HAP-1 (cell line): ENCODE data around the gene CCNH.

Source experiments
- DNase-seq, 2 experiments: peaks; one replicate each; pipeline ENCODE4 v3.0.0-alpha.2; 2016 to 2020; ENCODE audit warnings: low spot score in 2 of 2
- H3K27me3 ChIP-seq: fragments of 250-450 bp; sonication (Bioruptor Pico); 2 replicates; pipeline ENCODE4 v1.5.1; 2020; ENCODE audit warnings: low read depth, mild to moderate bottlenecking, moderate library complexity
- H3K36me3 ChIP-seq: fragments of 250-450 bp; sonication (Bioruptor Pico); replicated peaks from 2 replicates; pipeline ENCODE4 v1.5.1; 2020; ENCODE audit warnings: mild to moderate bottlenecking
- H3K4me1 ChIP-seq: fragments of 250-450 bp; sonication (Bioruptor Pico); 2 replicates; pipeline ENCODE4 v1.5.1; 2020; ENCODE audit warnings: mild to moderate bottlenecking
- H3K4me3 ChIP-seq: fragments of 250-450 bp; sonication (Bioruptor Pico); 2 replicates; pipeline ENCODE4 v1.5.1; 2020; ENCODE audit warnings: mild to moderate bottlenecking, moderate library complexity
- H3K9me3 ChIP-seq: fragments of 250-450 bp; sonication (Bioruptor Pico); 2 replicates; pipeline ENCODE4 v1.5.1; 2020; ENCODE audit warnings: mild to moderate bottlenecking, moderate library complexity
- in situ Hi-C: fragments of 300-500 bp; cut with MboI; formaldehyde crosslinking; loops from 3 replicates; pipeline ENCODE4 v1.14.3; 2020; ENCODE audit warnings: low sequenced_read_pairs, inconsistent platforms, mixed read lengths

The CCNH gene

GRCh38 chr5:87394411-87395165 lies 18.1 kb downstream of the CCNH start:
- no peaks in the 10 kb centered on the region for H3K9me3 ChIP-seq
- no peaks in the 10 kb centered on the region for H3K27me3 ChIP-seq
- DNase-seq: no peak
- in situ Hi-C loops: no loop called here
- no peaks in the 10 kb centered on the region for H3K4me1 ChIP-seq
- peaks cover 90% of the 10 kb centered on the region for H3K36me3 ChIP-seq
- no peak overlapping the region for H3K4me3 ChIP-seq

DNA sequence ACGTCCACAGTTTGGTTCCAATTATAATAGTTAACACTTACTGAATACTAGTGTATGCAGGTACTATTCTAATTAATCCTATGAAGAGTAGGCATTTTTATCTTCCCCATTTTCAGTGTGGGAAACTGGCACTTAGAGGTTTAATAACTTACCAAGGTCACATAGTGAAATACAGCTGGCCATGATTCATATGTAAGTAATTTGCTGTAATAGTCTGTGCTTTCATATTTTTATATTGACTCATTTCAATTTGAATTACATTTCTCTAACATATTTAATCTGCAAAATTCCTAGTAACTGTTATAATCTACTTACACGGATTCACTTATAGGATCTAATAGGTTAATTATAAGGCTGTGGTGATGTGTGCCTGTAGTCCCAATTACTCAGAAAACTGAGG lies 19.4 kb downstream of the CCNH start:
- H3K36me3 ChIP-seq: peaks cover 87% of the 10 kb centered on the region
- H3K27me3 ChIP-seq: no peaks in the 10 kb centered on the region
- in situ Hi-C loops: no loop called here
- no peaks in the 10 kb centered on the region for H3K9me3 ChIP-seq
- no peak overlapping the region for H3K4me3 ChIP-seq
- H3K4me1 ChIP-seq: no peaks in the 10 kb centered on the region
- no peak for DNase-seq

GRCh38 chr5:87392801-87393200 lies 19.9 kb downstream of the CCNH start:
- Histone ChIP-seq H3K4me1 (no peaks in the 10 kb centered on the region), H3K9me3 (no peaks in the 10 kb centered on the region), H3K36me3 (peaks cover 87% of the 10 kb centered on the region), H3K4me3 (no peak overlapping the region), H3K27me3 (no peaks in the 10 kb centered on the region)
- no peak for DNase-seq
- in situ Hi-C loops: no loop called here

DNA sequence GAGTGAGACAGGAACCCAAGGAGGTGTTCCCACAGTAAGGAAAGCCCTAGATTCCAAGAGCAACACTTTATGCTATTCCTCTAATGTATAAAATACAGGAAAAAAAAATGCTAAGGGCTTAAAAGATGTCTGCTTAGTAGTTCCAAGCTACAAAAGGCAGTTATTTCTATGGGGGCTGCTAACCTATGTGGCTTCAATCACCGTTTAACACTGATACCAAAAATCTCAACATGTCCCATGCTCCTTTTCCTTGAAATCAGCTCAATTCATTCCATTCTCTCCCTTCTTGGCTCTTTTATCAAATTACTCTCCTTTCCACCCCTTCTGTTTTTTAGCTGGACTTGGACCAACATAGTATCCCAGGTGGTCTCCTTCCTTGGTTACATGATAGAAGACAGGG lies 20.6 kb downstream of the CCNH start:
- no peaks in the 10 kb centered on the region for H3K9me3 ChIP-seq
- no peaks in the 10 kb centered on the region for H3K27me3 ChIP-seq
- no peaks in the 10 kb centered on the region for H3K4me1 ChIP-seq
- peaks cover 87% of the 10 kb centered on the region for H3K36me3 ChIP-seq
- in situ Hi-C loops: no loop called here
- H3K4me3 ChIP-seq: no peak overlapping the region
- no peak for DNase-seq

GRCh38 chr5:87390576-87391199 lies 22.0 kb downstream of the CCNH start:
- Histone ChIP-seq H3K27me3 (no peaks in the 10 kb centered on the region), H3K36me3 (peaks cover 88% of the 10 kb centered on the region), H3K4me1 (no peaks in the 10 kb centered on the region), H3K4me3 (no peak overlapping the region), H3K9me3 (no peaks in the 10 kb centered on the region)
- no peak for DNase-seq
- in situ Hi-C loops: no loop called here

DNA sequence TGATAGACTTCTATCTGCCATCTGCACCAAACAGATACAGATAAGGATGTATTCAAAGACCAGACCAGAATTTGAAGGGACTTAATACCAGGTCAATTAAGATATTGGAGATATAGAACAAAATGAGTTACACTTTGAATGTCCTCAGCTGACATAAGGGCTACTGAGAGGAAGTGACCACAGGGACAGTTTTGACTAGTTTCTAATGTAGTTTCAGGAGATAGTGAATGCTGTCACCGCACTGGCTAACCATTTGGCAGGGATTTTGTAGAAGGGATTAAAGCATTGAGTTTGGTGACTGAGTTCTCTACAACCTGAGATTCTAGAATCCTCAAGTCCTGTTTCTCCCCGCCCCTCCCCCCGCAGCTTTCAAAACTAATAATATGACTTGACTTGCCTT lies 22.7 kb downstream of the CCNH start:
- no peaks in the 10 kb centered on the region for H3K27me3 ChIP-seq
- no peak for DNase-seq
- no peak overlapping the region for H3K4me3 ChIP-seq
- in situ Hi-C loops: no loop called here
- H3K36me3 ChIP-seq: peaks cover 86% of the 10 kb centered on the region
- no peaks in the 10 kb centered on the region for H3K4me1 ChIP-seq
- H3K9me3 ChIP-seq: no peaks in the 10 kb centered on the region

- Histone ChIP-seq H3K4me1 (no peaks in the 10 kb centered on the region), H3K27me3 (no peaks in the 10 kb centered on the region), H3K36me3 (peaks cover 80% of the 10 kb centered on the region), H3K9me3 (no peaks in the 10 kb centered on the region), H3K4me3 (no peak overlapping the region)
- in situ Hi-C loops: no loop called here
- no peak for DNase-seq
Measured at GRCh38 chr5:87389296-87390034, 23.3 kb downstream of the CCNH start.

- Histone ChIP-seq H3K9me3 (no peaks in the 10 kb centered on the region), H3K4me3 (no peak overlapping the region), H3K36me3 (peaks cover 67% of the 10 kb centered on the region), H3K4me1 (no peaks in the 10 kb centered on the region), H3K27me3 (no peaks in the 10 kb centered on the region)
- DNase-seq: no peak
- in situ Hi-C loops: no loop called here
Measured at GRCh38 chr5:87388129-87388528, 24.6 kb downstream of the CCNH start.

GRCh38 chr5:87385802-87386201 lies 26.9 kb downstream of the CCNH start:
- in situ Hi-C loops: no loop called here
- Histone ChIP-seq H3K4me3 (no peak overlapping the region), H3K36me3 (peaks cover 50% of the 10 kb centered on the region)

GRCh38 chr5:87383216-87383615 lies 29.5 kb downstream of the CCNH start:
- Histone ChIP-seq H3K4me1 (no peaks in the 10 kb centered on the region), H3K36me3 (peaks cover 38% of the 10 kb centered on the region), H3K4me3 (no peak overlapping the region), H3K9me3 (no peaks in the 10 kb centered on the region), H3K27me3 (no peaks in the 10 kb centered on the region)
- in situ Hi-C loops: no loop called here
- no peak for DNase-seq

More at GRCh38 chr5:87385802-87386201, 26.9 kb downstream of the CCNH start:
- DNase-seq: no peak
- Histone ChIP-seq H3K27me3 (no peaks in the 10 kb centered on the region), H3K4me1 (no peaks in the 10 kb centered on the region), H3K9me3 (no peaks in the 10 kb centered on the region)

GRCh38 chr5:87382224-87382623 lies 30.5 kb downstream of the CCNH start:
- no peak overlapping the region for H3K4me3 ChIP-seq
- H3K9me3 ChIP-seq: no peaks in the 10 kb centered on the region
- H3K36me3 ChIP-seq: peaks cover 32% of the 10 kb centered on the region
- DNase-seq: no peak
- no peaks in the 10 kb centered on the region for H3K4me1 ChIP-seq
- no peaks in the 10 kb centered on the region for H3K27me3 ChIP-seq
- in situ Hi-C loops: no loop called here

- Histone ChIP-seq H3K9me3 (no peaks in the 10 kb centered on the region), H3K4me1 (peaks cover 9% of the 10 kb centered on the region), H3K27me3 (no peaks in the 10 kb centered on the region), H3K4me3 (no peak overlapping the region), H3K36me3 (peaks cover 7% of the 10 kb centered on the region; the same call in 1 of the 2 replicates)
- in situ Hi-C loops: no loop called here
- peak in 1 of 2 experiments; percentile 15 for DNase-seq
Measured at GRCh38 chr5:87372705-87373104, 40.0 kb downstream of the CCNH start.

GRCh38 chr5:87369431-87369830 lies 43.3 kb downstream of the CCNH start:
- Histone ChIP-seq H3K9me3 (no peaks in the 10 kb centered on the region), H3K4me1 (peaks cover 13% of the 10 kb centered on the region), H3K4me3 (no peak overlapping the region), H3K27me3 (no peaks in the 10 kb centered on the region), H3K36me3 (no peaks in the 10 kb centered on the region)
- in situ Hi-C loops: no loop called here
- DNase-seq: no peak

- Histone ChIP-seq H3K27me3 (no peaks in the 10 kb centered on the region), H3K4me1 (peaks cover 19% of the 10 kb centered on the region), H3K4me3 (no peak overlapping the region), H3K9me3 (no peaks in the 10 kb centered on the region), H3K36me3 (no peaks in the 10 kb centered on the region)
- DNase-seq: no peak
- in situ Hi-C loops: no loop called here
Measured at GRCh38 chr5:87368601-87369000, 44.1 kb downstream of the CCNH start.
